GM18858 (cell line): ENCODE results near the gene ZNF529.
"Not testable (repeated sequence)": the region's sequence is repeated elsewhere in the genome, so short reads cannot be mapped to it uniquely, and the experiment has no call there.

Experiments used
- ATAC-seq: cut with Tn5 transposase; IDR thresholded peaks from one replicate; pipeline ENCODE4 v1.9.1; 2021; ENCODE audit not compliant: unreplicated experiment

ZNF529 gene

DNA sequence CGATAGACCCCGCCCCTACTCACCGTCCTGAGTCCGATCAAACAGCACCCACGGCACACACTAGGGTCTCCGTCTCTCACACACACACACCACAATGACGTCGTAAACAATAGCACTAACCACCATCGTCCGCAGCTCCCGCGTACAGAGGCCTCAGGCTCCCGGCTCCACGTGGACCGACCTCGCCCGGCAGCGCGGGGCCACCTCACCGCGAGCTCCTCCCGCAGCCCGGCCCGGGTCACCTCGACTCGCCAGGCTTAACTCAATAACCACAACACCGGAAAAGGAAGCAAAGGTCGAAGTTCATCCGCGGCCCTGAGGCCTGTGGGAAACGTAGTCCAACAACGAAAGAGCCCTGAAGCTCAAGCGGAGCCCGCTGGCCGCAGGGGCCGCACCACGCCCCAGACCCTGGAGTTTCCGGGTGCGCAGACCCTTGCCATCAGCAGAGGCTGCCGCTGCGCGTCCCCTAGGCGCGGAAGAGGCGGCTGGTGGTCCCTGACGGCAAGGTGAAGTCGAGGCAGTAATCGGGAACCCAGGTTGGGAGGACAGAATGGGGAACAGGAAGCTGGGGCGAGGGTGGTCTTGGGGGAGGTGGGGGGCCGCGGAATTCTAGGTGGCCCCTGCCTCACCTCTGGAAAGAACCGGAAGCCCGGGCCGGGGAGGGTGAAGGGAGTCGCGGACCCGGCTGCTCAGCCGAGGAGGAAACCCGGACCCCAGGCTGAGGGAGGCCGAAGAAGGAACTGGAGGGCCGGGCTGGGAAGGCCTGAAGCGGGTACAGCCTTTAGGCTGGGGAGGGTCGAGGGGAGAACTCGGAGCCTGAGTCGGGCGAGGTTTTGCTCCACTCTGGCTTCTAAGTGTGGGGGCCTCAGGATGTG lies at the start of gene ZNF529:
ZNF529 (minus strand) TSS at position 273 of the 875 bp plus-strand sequence. CDS start 946 bp downstream, outside the sequence.
- peak; percentile 56 for ATAC-seq

DNA sequence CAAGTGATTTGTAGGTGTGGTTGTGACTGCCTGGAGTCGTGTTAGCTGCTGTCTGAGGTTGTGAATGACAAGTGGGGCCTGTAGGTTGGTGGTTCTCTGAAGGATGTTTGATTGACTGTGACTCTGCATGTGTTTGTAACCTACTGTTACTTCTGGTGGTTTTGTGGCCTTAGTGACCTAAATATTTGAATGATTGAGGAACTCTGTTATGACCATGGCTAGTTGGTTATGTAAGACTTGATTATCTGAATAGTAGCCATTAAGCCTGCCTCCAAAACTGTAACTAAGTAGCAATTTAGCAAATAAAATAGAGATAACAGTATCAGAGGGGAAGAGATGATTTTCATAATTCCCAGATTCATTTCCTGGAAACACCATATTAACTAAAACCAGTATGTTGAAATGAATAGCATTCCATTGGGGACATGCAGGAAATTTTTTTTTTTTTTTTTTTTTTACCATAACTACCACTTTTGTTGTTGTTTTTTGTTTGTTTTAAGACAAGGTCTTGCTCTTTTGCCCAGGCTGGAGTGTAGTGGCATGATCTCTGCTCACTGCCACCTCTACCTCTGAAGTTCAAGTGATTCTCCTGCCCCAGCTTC lies 32.9 kb upstream of the ZNF529 start:
- no peak for ATAC-seq

DNA sequence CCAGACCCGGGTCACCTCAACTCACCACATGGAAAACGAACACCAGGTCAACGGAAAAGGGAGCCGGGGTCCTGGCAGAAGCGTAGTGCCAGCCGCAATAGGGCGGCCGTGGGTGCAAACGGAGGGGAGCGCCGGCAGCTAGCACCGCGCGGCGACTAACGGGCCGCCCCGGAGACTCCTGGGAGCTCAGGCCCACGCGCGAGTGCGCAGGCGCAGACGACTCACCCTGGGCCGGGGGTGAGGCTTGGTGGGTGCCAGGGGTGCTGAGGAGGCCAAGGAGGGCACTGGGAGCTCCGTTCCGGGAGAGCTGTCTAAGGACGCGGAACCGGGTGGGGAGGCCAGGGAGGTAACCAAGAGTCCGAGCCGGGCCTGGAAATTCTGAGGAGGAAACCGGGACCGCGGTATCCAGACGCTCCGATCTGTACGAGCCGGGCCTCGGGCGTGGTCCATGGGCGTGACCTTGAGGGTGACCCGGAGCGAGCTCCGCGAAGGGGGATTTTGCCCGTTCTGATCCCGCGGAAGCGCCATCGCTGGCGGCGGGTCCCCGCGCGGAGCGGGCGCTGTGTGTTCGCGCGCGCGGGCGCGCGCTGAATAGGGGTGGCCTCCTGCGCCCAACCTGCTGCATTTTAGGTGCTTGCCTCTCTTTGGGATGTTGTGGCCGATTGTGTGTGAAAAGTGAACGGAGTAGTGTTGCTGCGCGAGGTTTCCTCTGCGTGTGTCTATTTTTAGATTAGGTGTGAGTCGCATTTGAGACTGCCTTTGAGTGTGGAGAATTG lies 32.2 kb upstream of the ZNF529 start, which contains the start of gene ZNF382:
ZNF382 (plus strand) TSS at position 213 of the 776 bp plus-strand sequence. CDS start 4,602 bp downstream, outside the sequence.
- ATAC-seq: peak; percentile 28

DNA sequence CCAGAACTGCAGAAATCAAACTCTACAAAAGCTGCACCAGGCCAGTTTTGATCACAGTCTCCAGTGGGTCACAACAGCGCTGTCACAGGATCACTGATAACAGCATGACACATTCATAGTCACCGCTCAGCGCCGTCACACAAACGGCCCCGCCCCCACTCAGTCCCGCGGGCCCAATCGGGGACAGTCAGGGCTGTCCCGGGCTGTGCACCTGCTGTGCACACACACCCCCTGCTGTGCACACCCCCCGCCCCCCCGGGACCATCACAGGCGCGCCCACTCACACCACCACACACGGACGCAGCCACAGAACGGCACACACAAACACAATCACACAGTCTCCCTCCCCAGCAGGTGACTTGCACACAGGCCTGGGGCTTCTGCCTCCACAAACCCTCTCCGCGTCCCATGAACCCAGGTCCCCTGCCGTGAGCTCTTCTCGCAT lies 31.6 kb upstream of the ZNF529 start:
- peak; percentile 72 for ATAC-seq

DNA sequence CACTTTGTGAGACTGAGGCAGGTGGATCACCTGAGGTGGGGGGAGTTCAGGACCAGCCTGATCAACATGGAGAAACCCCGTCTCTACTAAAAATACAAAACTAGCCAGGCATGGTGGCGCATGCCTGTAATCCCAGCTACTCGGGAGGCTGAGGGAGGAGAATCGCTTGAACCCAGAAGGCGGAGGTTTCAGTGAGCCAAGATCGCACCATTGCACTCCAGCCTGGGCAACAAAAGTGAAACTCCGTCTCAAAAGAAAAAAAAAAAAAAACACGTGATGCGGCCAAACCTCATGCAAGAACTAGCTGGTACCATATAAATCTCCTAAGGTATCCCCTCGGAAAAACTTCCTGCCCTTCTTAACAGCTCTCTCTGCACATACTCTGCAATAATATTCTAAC lies 29.6 kb upstream of the ZNF529 start:
- not testable (repeated sequence) for ATAC-seq

- no peak for ATAC-seq
Observed at GRCh38 chr19:36579255-36579654, 6.2 kb upstream of the ZNF529 start.

GRCh38 chr19:36577271-36577996 lies 4.3 kb upstream of the ZNF529 start:
- ATAC-seq: no peak

DNA sequence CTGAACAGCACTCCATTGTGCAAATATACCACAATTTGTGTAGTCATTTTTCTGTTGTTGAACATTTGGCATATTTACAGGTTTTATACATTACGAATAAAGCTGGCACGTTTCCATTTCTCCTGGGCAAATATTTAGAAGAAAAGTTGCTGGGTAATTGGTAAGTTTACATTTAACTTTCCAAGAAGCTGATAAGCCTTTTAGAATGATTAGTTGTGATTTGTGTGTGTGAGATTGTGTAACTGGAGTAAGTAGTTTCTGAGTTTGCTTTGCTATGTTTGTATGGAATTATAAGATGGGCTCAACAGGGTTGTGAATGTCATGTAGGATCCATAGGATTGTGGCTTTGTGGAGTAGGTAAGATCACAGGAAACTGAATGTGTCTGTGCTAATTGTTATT lies 1.6 kb upstream of the ZNF529 start:
- no peak for ATAC-seq

DNA sequence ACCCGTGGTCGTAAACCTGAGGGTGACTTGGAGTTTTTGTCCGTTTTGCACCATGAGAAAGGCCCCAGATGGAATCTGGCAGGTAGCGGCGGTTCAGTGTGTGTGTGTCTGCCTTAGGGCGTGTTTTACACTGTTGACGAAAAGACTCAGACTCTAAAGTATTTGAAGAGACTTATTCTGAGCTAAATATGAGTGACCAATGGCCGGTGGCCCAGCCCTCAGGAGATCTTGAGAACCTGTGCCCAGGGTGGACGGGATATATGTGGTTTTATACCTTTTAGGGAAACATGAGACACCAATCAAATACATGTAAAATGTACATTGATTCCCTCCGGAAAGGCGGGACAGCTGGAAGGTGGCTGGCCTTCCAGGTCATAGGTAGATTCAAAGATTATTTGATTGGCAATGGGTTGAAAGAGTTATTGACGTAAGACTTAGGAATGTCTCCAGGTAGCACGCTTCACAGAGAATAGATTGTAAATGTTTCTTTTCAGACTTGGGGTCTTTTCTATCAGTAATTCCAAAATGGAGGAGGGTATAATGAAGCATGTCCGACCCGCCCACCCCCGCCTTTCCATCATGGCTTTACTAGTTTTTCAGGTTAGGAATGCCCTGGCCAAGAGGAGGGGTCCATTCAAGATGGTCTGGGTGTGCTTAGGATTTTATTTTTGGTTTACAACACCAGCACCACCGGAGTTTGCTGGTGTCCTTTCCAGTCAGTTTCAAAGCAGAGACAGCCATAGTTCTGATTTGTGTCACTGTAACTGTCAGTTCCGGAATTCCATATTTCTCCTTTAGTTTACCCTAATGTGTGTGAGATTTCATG lies 1.0 kb upstream of the ZNF529 start:
- no peak for ATAC-seq

- no peak for ATAC-seq
Observed at GRCh38 chr19:36572593-36573019, 486 bp downstream of the ZNF529 start.

DNA sequence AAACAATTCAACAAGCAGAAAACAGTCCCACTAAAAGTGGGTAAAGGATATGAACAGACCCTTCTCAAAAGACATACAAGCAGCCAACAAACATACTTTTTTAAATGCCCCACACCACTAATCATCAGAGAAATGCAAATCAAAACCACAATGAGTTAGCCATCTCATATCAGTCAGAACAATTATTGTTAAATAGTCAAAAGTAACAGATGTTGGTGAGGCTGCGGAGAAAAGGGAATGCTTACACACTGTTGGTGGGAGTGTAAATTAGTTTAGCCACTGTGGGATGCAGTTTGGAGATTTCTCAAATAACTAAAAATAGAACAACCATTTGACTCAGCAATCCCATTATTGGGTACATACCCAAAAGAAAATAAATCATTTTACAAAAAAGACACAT lies 8.7 kb downstream of the ZNF529 start:
- ATAC-seq: no peak

- ATAC-seq: no peak
Observed at GRCh38 chr19:36547001-36547732, 25.9 kb downstream of the ZNF529 start.

DNA sequence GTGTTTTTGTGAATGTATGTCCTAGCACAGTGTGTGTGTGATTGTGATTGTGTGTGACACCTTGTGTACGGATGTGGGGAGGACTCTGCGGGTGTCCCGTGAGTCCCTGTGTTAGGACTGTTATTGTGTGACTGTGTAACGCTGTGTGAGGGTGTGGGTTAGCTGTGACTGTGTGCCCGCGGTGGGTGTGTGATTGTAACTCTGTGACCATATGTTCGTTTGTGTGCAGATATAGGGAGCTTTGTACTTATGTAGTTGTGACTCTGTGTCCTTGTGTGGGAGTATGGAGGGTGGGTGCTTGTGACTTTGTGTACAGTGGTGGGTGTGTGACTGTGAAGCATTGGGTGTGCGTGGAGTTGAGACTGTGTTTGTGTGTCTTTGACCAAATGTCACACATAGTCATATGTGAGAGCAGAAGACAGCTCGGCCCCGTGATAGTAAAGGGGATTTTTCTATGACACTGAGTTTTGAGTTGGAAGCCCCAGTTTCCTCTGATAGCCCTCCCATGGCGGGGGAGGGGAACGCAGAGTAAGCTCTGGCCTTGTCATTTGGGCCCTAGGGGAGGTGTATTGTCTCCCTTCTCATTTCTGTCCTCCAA lies 44.1 kb downstream of the ZNF529 start:
- ATAC-seq: no peak

GRCh38 chr19:36528194-36528920 lies 44.7 kb downstream of the ZNF529 start, which contains the start of gene ZNF260:
TSS of gene ZNF260 (minus strand) at chr19:36528271. CDS start at chr19:36515238, 13,033 bp downstream.
- peak; percentile 76 for ATAC-seq

DNA sequence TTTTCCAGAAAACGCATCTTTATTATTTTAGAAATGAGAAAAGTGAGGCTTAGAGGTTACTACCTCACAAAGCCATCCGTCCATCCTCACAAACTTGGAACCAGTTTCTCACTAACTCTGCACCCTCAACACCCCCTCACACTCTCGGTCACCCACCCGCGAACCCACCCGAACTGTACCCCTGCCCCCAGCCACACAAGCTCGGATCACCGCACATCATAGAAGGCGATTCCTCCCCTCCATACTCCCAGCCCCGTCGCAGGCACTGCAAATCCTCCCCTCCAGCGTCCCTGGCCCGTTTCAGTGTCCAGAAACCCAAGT lies 45.3 kb downstream of the ZNF529 start:
- no peak for ATAC-seq

- no peak for ATAC-seq
Observed at GRCh38 chr19:36527341-36527740, 45.8 kb downstream of the ZNF529 start.

DNA sequence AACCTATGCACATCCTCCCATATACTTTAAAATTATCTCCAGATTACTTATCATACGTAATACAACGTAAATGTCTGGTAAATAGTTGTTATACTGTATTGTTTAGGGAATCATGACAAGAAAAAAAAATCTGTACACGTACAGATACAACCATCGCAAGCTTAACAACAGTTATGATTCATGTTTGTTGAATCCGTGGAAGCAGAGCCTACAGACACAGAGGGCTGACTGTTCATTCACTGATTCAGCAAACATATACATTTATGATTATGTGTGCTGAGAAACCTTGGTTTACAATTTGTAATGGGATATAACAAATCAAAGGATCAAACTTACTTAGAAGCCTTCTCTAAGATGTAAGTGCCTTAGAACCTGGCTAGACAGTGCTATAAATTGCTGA lies 46.5 kb downstream of the ZNF529 start:
- no peak for ATAC-seq

DNA sequence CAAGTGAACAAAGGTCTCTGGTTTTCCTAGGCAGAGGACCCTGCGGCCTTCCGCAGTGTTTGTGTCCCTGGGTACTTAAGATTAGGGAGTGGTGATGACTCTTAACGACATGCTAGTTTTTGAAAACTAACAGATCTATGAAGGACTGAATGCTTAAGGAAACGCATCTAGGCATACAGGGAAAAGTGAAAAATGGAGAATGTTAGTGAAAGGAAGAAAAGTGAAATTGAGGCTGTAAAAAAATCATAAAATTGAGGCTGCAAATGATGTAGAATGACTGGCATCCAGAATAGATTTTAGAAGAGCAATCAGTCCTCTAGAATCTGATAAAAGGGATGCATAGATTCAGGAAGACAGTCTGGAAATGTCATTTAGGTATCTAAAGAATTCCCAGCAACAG lies 48.5 kb downstream of the ZNF529 start:
- ATAC-seq: no peak
